Measurements from ENCODE around the gene PFKL. TPM values are rescaled to one million over a fixed set of nuclear protein-coding genes. Genes with fewer than 3 reads are reported as not detected.
A peak's percentile ranks its signal among the peaks of the same experiment; 100 is the strongest.

The PFKL gene
- total RNA-seq, 2 experiments from 2014 or later: 162 to 200 TPM

- Mint-ChIP-seq H3K9me3 (ENCODE audit: low read depth) (peaks cover 8% of the 10 kb centered on the region), H3K4me3 (no peak overlapping the region), H3K4me1 (peaks cover 36% of the 10 kb centered on the region), H3K27me3 (peaks cover 7% of the 10 kb centered on the region), H3K36me3 (peaks cover 45% of the 10 kb centered on the region), H3K27ac (no peak overlapping the region)
- DNase-seq (no peak), ATAC-seq (no peak)
- CTCF ChIA-PET: no interaction called here
Measured at GRCh38 chr21:44372616-44373015, 72.8 kb downstream of the PFKL start.

- ATAC-seq: no peak
- Mint-ChIP-seq H3K36me3 (peaks cover 54% of the 10 kb centered on the region), H3K4me3 (no peak overlapping the region), H3K27ac (peak overlapping the region; percentile 73), H3K9me3 (ENCODE audit: low read depth) (peaks cover 8% of the 10 kb centered on the region), H3K27me3 (peaks cover 7% of the 10 kb centered on the region), H3K4me1 (peaks cover 36% of the 10 kb centered on the region)
- CTCF ChIA-PET: no interaction called here
- DNase-seq: no peak
Measured at GRCh38 chr21:44374601-44375280, 74.9 kb downstream of the PFKL start.

- ATAC-seq (peak; percentile 62), DNase-seq (peak; percentile 91)
- no peak overlapping the region for H3K4me3 Mint-ChIP-seq
- CTCF ChIA-PET: no interaction called here
- peaks cover 7% of the 10 kb centered on the region for H3K27me3 Mint-ChIP-seq
- H3K27ac Mint-ChIP-seq: peak overlapping the region; percentile 73
- peaks cover 8% of the 10 kb centered on the region for H3K9me3 Mint-ChIP-seq (ENCODE audit: low read depth)
- peaks cover 60% of the 10 kb centered on the region for H3K36me3 Mint-ChIP-seq
- H3K4me1 Mint-ChIP-seq: peaks cover 36% of the 10 kb centered on the region
Measured at GRCh38 chr21:44375281-44375651, 75.4 kb downstream of the PFKL start.

- Mint-ChIP-seq H3K27me3 (peaks cover 7% of the 10 kb centered on the region), H3K36me3 (peaks cover 60% of the 10 kb centered on the region), H3K4me3 (no peak overlapping the region), H3K27ac (no peak overlapping the region), H3K4me1 (peaks cover 36% of the 10 kb centered on the region), H3K9me3 (ENCODE audit: low read depth) (peaks cover 8% of the 10 kb centered on the region)
- DNase-seq (no peak), ATAC-seq (no peak)
- CTCF ChIA-PET: no interaction called here
Measured at GRCh38 chr21:44375761-44376241, 75.9 kb downstream of the PFKL start.

- peaks cover 7% of the 10 kb centered on the region for H3K27me3 Mint-ChIP-seq
- H3K4me3 Mint-ChIP-seq: no peak overlapping the region
- no peak overlapping the region for H3K27ac Mint-ChIP-seq
- peaks cover 6% of the 10 kb centered on the region for H3K9me3 Mint-ChIP-seq (ENCODE audit: low read depth)
- peaks cover 62% of the 10 kb centered on the region for H3K36me3 Mint-ChIP-seq
- ATAC-seq: no peak
- CTCF ChIA-PET: no interaction called here
- DNase-seq: no peak
- H3K4me1 Mint-ChIP-seq: peaks cover 36% of the 10 kb centered on the region
Measured at GRCh38 chr21:44376606-44377005, 76.8 kb downstream of the PFKL start.

Other genes starting within 250 kb of the PFKL start
- gene PWP2, start 192.7 kb upstream of the PFKL start, total RNA-seq: 1 to 10 TPM; 9.3 to 9.6 TPM
- gene GATD3, start 166.4 kb upstream of the PFKL start, total RNA-seq: 10 to 100 TPM; 10.0 to 12.5 TPM
- gene ICOSLG, start 59.1 kb upstream of the PFKL start, total RNA-seq: 1 to 10 TPM; 1.1 to 1.7 TPM
- gene DNMT3L, start 38.2 kb upstream of the PFKL start, total RNA-seq: not detected
- under 1 TPM; 0.06 to 0.33 TPM for gene AIRE, start 14.2 kb upstream of the PFKL start, total RNA-seq
- gene CFAP410, start 39.3 kb downstream of the PFKL start, total RNA-seq: 10 to 100 TPM; 14.8 to 15.3 TPM
- 10 to 100 TPM; 21.2 to 32.7 TPM for gene TRPM2, start 53.6 kb downstream of the PFKL start, total RNA-seq
- gene LRRC3, start 155.5 kb downstream of the PFKL start, total RNA-seq: 1 to 10 TPM; 2.3 to 3.9 TPM
- gene KRTAP10-1, start 240.1 kb downstream of the PFKL start, total RNA-seq: not detected